SK-N-SH (cell line): Measurements from ENCODE around the gene LUC7L2.

Source experiments
- CHD2 ChIP-seq: fragments of 150-350 bp; IDR thresholded peaks from 2 replicates; pipeline ENCODE4 v1.6.1; 2018; ENCODE audit warnings: low read length; ENCODE audit not compliant: partially characterized antibody
- RFX5 ChIP-seq: IDR thresholded peaks from 2 replicates; pipeline ENCODE4 v1.6.1; 2012; ENCODE audit warnings: mild to moderate bottlenecking, improper control_type of control experiment, low read length
- SMC3 ChIP-seq: IDR thresholded peaks from 2 replicates; pipeline ENCODE4 v1.6.1; 2012; ENCODE audit warnings: low read depth, low read length, improper control_type of control experiment

DNA sequence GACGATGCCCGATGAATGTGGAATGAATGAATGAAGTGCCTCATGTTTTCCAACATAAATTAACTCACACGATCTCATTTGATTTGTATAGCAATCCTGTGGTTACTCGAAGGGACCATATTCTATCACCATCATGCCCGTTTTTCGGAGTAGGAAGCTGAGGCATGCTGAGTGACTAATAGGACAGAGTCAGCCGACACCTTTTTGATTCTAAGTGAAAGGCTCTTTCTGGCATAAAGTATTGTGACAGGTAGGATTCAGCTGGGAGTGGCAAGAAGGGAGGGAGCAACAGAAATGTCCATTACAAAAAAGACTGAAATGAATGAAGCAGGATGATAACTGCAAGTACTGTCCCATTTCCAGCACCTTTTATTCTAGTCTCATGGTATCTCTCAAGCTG lies 68.1 kb downstream of the LUC7L2 start:
- TF ChIP-seq CHD2 (no peak), RFX5 (no peak), SMC3 (no peak)
